NCI-H2227 (cell line): ENCODE results near the gene GTPBP3.
"Not testable (repeated sequence)": the region's sequence is repeated elsewhere in the genome, so short reads cannot be mapped to it uniquely, and the experiment has no call there.

ENCODE experiments used
- DNase-seq: peaks from one replicate; lab custom pipeline; 2025; ENCODE audit not compliant: unreplicated experiment; lab: John Stamatoyannopoulos, UW

Gene GTPBP3

GRCh38 chr19:17341386-17341785 lies 4.0 kb downstream of the GTPBP3 start:
- DNase-seq, result no peak

GRCh38 chr19:17341845-17342244 lies 4.5 kb downstream of the GTPBP3 start:
- DNase-seq, result no peak

- peak; percentile 77 for DNase-seq
Measured at GRCh38 chr19:17346109-17346671, 8.8 kb downstream of the GTPBP3 start.

GRCh38 chr19:17347361-17347760 lies 10.0 kb downstream of the GTPBP3 start:
- no peak for DNase-seq

- DNase-seq, result no peak
Measured at GRCh38 chr19:17347877-17348276, 10.5 kb downstream of the GTPBP3 start.

GRCh38 chr19:17348700-17349099 lies 11.3 kb downstream of the GTPBP3 start:
- DNase-seq, result peak; percentile 52

- no peak for DNase-seq
Measured at GRCh38 chr19:17351815-17352435, 14.6 kb downstream of the GTPBP3 start.

- no peak for DNase-seq
Measured at GRCh38 chr19:17352608-17353280, 15.4 kb downstream of the GTPBP3 start.

- DNase-seq, result no peak
Measured at GRCh38 chr19:17353386-17353785, 16.0 kb downstream of the GTPBP3 start.

- no peak for DNase-seq
Measured at GRCh38 chr19:17357078-17357666, 19.8 kb downstream of the GTPBP3 start.

GRCh38 chr19:17357724-17358123 lies 20.4 kb downstream of the GTPBP3 start:
- DNase-seq, result no peak

GRCh38 chr19:17358395-17358794 lies 21.0 kb downstream of the GTPBP3 start:
- DNase-seq, result no peak

GRCh38 chr19:17359905-17360800 lies 22.8 kb downstream of the GTPBP3 start:
- DNase-seq, result no peak

GRCh38 chr19:17363852-17364605 lies 26.7 kb downstream of the GTPBP3 start:
- DNase-seq, result not testable (repeated sequence)

GRCh38 chr19:17365361-17365760 lies 28.0 kb downstream of the GTPBP3 start:
- no peak for DNase-seq

- DNase-seq, result no peak
Measured at GRCh38 chr19:17370026-17370587, 32.8 kb downstream of the GTPBP3 start.

- no peak for DNase-seq
Measured at GRCh38 chr19:17376935-17377600, 39.7 kb downstream of the GTPBP3 start, which contains the start of gene PLVAP. PLVAP (minus strand) TSS chr19:17377342; CDS start chr19:17377288, 54 bp downstream.

GRCh38 chr19:17378271-17378670 lies 40.9 kb downstream of the GTPBP3 start:
- no peak for DNase-seq

GRCh38 chr19:17379221-17379631 lies 41.9 kb downstream of the GTPBP3 start:
- DNase-seq, result peak; percentile 45
